Glomerular endothelial cell (primary cell): ENCODE results near the gene PKD2. TPM values are rescaled to one million over a fixed set of nuclear protein-coding genes. Genes with fewer than 3 reads are reported as not detected.
"Not testable (repeated sequence)": the region's sequence is repeated elsewhere in the genome, so short reads cannot be mapped to it uniquely, and the experiment has no call there.

Source experiments
- DNase-seq: peaks from one replicate; pipeline ENCODE4 v3.0.0-alpha.2; 2011; ENCODE audit warnings: low read depth, low spot score; ENCODE audit errors: extremely low read depth
- total RNA-seq: library from RNA; depleted of rRNA; stranded (reverse); fragments of >200 nt; gene quantifications from 2 replicates; pipeline ENCODE4 v1.2.3, GENCODE V29; 2015

Gene PKD2
- total RNA-seq, 1 donor from 2014 or later = 27.6 TPM

DNA sequence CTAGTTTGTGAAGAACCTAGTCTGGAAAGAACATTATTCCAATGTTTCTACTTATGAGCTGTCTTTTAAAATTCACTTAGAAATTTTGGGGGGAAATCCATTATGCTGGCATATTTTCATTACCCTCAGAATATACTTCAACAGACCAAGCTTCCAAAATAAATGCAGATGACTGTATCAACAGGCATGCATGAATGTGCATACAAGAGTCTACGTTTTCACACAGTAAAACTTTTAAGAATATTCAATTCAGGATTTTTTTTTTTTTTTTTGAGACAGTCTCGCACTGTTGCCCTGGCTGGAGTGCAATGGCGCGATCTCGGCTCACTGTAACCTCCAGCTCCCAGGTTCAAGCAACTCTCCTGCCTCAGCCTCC, 101.3 kb downstream of the PKD2 start:
- no peak for DNase-seq

DNA sequence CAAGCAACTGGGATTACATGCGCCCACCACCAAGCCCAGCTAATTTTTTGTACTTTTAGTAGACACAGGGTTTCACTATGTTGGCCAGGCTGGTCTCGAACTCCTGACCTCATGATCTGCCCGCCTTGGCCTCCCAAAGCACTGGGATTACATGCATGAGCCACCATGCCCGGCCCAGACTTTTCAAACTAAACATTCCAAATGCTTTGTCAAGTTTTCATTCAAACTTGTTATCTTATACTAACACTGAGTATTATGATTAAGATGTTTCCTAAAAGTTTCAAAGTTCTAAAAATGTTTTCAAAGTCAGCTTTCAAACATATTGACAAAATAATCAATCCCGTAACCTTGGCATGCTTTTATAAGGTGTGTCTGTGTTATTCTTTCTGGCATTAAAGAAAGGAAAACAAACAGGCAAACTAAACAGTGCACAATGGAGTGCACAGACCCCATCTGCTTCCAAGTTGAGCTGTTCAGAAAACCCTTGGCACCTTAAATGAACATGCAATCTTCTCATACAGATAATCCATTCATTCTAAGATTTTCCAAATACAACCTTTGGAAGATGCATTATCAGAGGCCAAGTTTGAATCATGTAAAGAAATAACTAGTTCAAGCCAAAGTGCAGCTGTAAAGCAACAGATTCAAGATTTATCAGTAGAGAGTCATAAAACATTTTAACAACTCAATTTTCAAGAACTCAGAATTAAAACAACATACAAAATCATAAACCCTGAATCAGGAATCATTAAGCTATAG, 101.9 kb downstream of the PKD2 start:
- no peak for DNase-seq

DNA sequence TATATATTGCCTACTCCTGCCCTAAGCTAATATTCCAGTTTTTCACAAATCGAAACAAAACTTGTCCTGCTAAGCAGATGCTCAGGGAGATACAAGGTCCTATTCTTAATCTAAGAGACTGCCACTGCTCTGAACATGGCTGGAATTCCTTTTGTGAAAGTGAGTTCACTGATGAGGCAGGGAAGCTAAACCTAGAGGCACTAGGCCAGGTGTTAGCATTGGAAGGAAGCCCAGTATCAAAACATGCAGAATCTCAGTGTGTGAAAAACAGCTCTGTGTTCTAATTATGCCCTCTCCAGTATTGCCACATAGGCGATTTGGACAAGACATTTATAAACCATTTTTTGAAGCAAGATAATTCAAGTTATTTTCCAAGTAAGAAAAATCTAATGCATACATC, 103.4 kb downstream of the PKD2 start:
- no peak for DNase-seq

DNA sequence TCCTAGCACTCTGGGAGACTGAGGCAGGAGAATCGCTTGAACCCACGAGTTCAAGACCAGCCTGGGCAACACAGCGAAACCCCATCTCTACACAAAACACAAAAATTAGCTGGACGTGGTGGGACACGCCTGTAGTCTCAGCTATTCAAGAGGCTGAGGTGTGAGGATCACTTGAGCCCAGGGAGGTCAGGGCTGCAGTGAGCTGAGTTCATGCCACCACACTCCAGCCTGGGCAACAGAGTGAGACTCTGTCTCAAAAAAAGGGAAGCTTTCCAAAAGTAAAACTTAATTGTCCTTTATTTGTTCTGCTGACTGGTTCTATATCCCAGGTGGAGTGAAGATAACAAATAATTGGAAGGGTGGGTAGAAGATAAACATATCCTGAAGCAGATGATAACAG, 105.4 kb downstream of the PKD2 start:
- DNase-seq = no peak

DNA sequence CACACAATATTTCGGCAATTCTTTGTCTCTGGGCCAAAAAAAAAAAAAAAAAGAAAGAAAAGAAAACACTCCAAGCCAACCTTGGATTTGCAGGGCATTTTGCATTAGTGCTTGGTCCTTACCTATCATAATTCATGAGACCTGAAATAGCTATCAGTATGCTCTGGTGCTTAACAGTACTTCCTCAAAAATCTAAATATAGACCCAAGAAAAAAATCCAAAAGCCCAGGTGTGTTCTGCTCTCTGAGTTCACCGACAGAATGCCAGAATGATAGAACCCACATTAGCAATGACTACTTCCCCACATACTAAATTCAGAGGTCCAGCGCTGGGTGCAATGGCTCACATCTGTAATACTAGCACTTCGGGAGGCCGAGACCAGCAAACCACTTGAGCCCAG, 108.2 kb downstream of the PKD2 start:
- DNase-seq = no peak

DNA sequence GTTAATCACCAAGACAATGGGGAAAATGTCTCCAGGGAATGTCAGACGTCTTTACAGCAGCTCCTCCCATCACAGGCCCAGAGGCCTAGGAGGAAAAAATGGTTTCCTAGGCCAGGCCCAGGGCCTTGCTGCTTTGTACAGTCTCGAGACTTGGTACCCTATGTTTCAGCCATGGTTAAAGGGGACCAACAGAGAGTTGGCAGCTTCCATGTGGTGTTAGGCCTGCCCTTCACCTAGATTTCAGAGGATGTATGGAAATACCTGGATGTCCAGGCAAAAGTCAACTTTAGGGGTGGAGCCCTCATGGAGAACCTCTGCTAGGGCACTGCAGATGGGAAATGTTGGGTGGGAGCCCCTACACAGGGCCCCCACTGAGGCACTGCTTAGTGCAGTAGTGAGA, 112.5 kb downstream of the PKD2 start:
- DNase-seq = no peak

DNA sequence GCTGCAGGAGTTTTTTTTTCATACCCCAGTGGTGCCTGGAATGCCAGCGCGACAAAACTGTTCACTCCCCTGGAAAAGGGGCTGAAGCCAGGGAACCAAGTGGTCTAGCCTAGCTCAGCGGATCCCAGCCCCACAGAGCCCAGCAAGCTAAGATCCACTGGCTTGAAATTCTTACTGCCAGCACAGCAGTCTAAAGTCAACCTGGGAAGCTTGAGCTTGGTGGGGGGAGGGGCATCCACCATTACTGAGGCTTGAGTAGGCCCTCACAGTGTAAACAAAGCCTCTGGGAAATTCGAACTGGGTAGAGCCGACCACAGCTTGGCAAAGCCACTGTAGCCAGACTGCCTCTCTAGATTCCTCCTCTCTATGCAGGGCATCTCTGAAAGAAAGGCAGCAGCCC, 114.8 kb downstream of the PKD2 start:
- not testable (repeated sequence) for DNase-seq

Other genes starting within 250 kb of the PKD2 start
- not detected in 2 replicates for gene IBSP, start 208.1 kb upstream of the PKD2 start, total RNA-seq
- gene MEPE, start 174.7 kb upstream of the PKD2 start, total RNA-seq = not detected in 2 replicates
- 6.7 and 33.4 TPM in 2 replicates for gene SPP1, start 31.9 kb upstream of the PKD2 start, total RNA-seq
- gene ABCG2, start 151.0 kb downstream of the PKD2 start, total RNA-seq = 12.5 and 14.6 TPM in 2 replicates